ENCODE data around the gene MFSD8.
"Not testable (repeated sequence)": the region's sequence is repeated elsewhere in the genome, so short reads cannot be mapped to it uniquely, and the experiment has no call there.

MFSD8 gene

GRCh38 chr4:127931836-127932235 lies 33.1 kb downstream of the MFSD8 start:
- DNase-seq (ENCODE audit: low read depth), result not testable (repeated sequence)

GRCh38 chr4:127930175-127930574 lies 34.8 kb downstream of the MFSD8 start:
- no peak for DNase-seq (ENCODE audit: low read depth)

GRCh38 chr4:127925720-127926119 lies 39.3 kb downstream of the MFSD8 start:
- DNase-seq (ENCODE audit: low read depth), result not testable (repeated sequence)

- no peak for DNase-seq (ENCODE audit: low read depth)
Measured at GRCh38 chr4:127922226-127922625, 42.7 kb downstream of the MFSD8 start.

GRCh38 chr4:127920521-127920920 lies 44.5 kb downstream of the MFSD8 start:
- no peak for DNase-seq (ENCODE audit: low read depth)

GRCh38 chr4:127917151-127917550 lies 47.8 kb downstream of the MFSD8 start:
- no peak for DNase-seq (ENCODE audit: low read depth)

GRCh38 chr4:127916512-127916911 lies 48.5 kb downstream of the MFSD8 start:
- no peak for DNase-seq (ENCODE audit: low read depth)

- no peak for DNase-seq (ENCODE audit: low read depth)
Measured at GRCh38 chr4:127905029-127905428, 59.9 kb downstream of the MFSD8 start.

GRCh38 chr4:127899682-127900081 lies 65.3 kb downstream of the MFSD8 start:
- not testable (repeated sequence) for DNase-seq (ENCODE audit: low read depth)

- DNase-seq (ENCODE audit: low read depth), result no peak
Measured at GRCh38 chr4:127896528-127896927, 68.4 kb downstream of the MFSD8 start.

GRCh38 chr4:127896069-127896468 lies 68.9 kb downstream of the MFSD8 start:
- no peak for DNase-seq (ENCODE audit: low read depth)

GRCh38 chr4:127889903-127890302 lies 75.1 kb downstream of the MFSD8 start:
- DNase-seq (ENCODE audit: low read depth), result no peak

- no peak for DNase-seq (ENCODE audit: low read depth)
Measured at GRCh38 chr4:127888559-127888958, 76.4 kb downstream of the MFSD8 start.

- no peak for DNase-seq (ENCODE audit: low read depth)
Measured at GRCh38 chr4:127881563-127881864, 83.5 kb downstream of the MFSD8 start.

- peak; percentile 62 for DNase-seq (ENCODE audit: low read depth)
Measured at GRCh38 chr4:127880763-127881562, 84.0 kb downstream of the MFSD8 start, which contains the start of gene PLK4. TSS of gene PLK4 (plus strand) at chr4:127880893. CDS start at chr4:127881135, 242 bp downstream.

- DNase-seq (ENCODE audit: low read depth), result no peak
Measured at GRCh38 chr4:127875791-127876190, 89.2 kb downstream of the MFSD8 start.

GRCh38 chr4:127870688-127871087 lies 94.3 kb downstream of the MFSD8 start:
- peak; percentile 59 for DNase-seq (ENCODE audit: low read depth)

- DNase-seq (ENCODE audit: low read depth), result no peak
Measured at GRCh38 chr4:127870281-127870680, 94.7 kb downstream of the MFSD8 start.

- DNase-seq (ENCODE audit: low read depth), result no peak
Measured at GRCh38 chr4:127868196-127868595, 96.8 kb downstream of the MFSD8 start.

All from GM04503 (cell line).